GM19328 (cell line): ENCODE results near the gene TTLL11.
"Not testable (repeated sequence)": the region's sequence is repeated elsewhere in the genome, so short reads cannot be mapped to it uniquely, and the experiment has no call there.

Experiments used
- ATAC-seq: cut with Tn5 transposase; IDR thresholded peaks from one replicate; pipeline ENCODE4 v1.9.1; 2021; ENCODE audit warnings: mild to moderate bottlenecking, moderate library complexity; ENCODE audit not compliant: unreplicated experiment

The TTLL11 gene

GRCh38 chr9:121800376-121800775, 292.7 kb downstream of the TTLL11 start:
- no peak for ATAC-seq

GRCh38 chr9:121798941-121799340, 294.2 kb downstream of the TTLL11 start:
- ATAC-seq: no peak

GRCh38 chr9:121797081-121797480, 296.0 kb downstream of the TTLL11 start:
- ATAC-seq: no peak

GRCh38 chr9:121794334-121794733, 298.8 kb downstream of the TTLL11 start:
- ATAC-seq: not testable (repeated sequence)

- not testable (repeated sequence) for ATAC-seq
These were observed 300.6 kb downstream of the TTLL11 start for GRCh38 chr9:121792476-121792875.

- ATAC-seq: no peak
These were observed 302.3 kb downstream of the TTLL11 start for GRCh38 chr9:121790841-121791240.

GRCh38 chr9:121788686-121789366, 304.3 kb downstream of the TTLL11 start:
- ATAC-seq: no peak

GRCh38 chr9:121786998-121787422, 306.1 kb downstream of the TTLL11 start:
- no peak for ATAC-seq

- ATAC-seq: no peak
These were observed 306.6 kb downstream of the TTLL11 start for GRCh38 chr9:121786543-121786948.

GRCh38 chr9:121785673-121786542, 307.2 kb downstream of the TTLL11 start:
- ATAC-seq: no peak

- no peak for ATAC-seq
These were observed 308.2 kb downstream of the TTLL11 start for GRCh38 chr9:121784731-121785411.

- ATAC-seq: no peak
These were observed 309.3 kb downstream of the TTLL11 start for GRCh38 chr9:121783521-121784507.

- no peak for ATAC-seq
These were observed 310.0 kb downstream of the TTLL11 start for GRCh38 chr9:121783111-121783510.

- no peak for ATAC-seq
These were observed 310.5 kb downstream of the TTLL11 start for GRCh38 chr9:121782514-121783110.

GRCh38 chr9:121781701-121782464, 311.2 kb downstream of the TTLL11 start:
- no peak for ATAC-seq

GRCh38 chr9:121781145-121781548, 312.0 kb downstream of the TTLL11 start:
- ATAC-seq: no peak

GRCh38 chr9:121780177-121781040, 312.7 kb downstream of the TTLL11 start:
- no peak for ATAC-seq
